HG02678 (cell line): Measurements from ENCODE around the gene ACAD10.
A peak's percentile ranks its signal among the peaks of the same experiment; 100 is the strongest.
"Not testable (repeated sequence)": the region's sequence is repeated elsewhere in the genome, so short reads cannot be mapped to it uniquely, and the experiment has no call there.

Experiments used
- ATAC-seq: cut with Tn5 transposase; IDR thresholded peaks from one replicate; pipeline ENCODE4 v1.9.1; 2021; ENCODE audit warnings: mild to moderate bottlenecking, moderate library complexity; ENCODE audit not compliant: unreplicated experiment

Gene ACAD10

DNA sequence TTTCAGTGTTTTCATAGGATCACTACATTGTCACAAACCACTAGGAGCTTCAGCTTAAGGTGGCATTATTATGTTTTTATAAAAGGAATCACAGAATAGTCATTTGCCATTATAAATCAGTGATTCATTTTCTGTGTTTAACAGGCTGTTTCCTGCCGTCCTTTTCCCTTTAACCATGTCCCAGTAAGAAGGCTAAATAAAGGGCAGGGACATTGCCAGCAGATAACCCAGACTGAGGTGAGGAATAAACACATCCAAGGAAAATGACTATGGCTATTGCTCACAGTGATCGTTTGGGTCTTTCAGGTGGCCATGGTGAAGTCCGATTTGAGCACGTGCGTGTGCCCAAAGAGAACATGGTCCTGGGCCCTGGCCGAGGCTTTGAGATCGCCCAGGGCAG, 63.0 kb downstream of the ACAD10 start:
- ATAC-seq, result no peak

DNA sequence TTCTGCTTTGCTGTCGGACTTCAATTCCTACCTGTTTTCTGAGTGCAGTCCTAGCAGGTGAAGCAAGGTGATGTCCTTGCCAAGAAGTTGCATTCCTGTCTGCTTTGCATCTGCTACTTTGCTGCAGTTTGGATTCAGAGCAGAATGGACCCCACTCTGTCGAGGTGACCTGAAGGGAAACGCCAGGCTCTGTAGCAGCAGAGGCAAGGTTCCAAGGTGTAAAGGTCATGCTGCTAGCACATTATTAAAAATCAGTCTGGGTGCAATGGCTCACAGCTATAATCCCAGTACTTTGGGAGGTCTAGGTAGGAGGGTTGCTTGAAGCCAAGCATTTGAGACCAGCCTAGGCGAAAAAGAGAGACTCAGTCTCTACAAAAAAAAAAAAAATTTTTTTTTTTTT, 63.5 kb downstream of the ACAD10 start:
- ATAC-seq, result no peak

DNA sequence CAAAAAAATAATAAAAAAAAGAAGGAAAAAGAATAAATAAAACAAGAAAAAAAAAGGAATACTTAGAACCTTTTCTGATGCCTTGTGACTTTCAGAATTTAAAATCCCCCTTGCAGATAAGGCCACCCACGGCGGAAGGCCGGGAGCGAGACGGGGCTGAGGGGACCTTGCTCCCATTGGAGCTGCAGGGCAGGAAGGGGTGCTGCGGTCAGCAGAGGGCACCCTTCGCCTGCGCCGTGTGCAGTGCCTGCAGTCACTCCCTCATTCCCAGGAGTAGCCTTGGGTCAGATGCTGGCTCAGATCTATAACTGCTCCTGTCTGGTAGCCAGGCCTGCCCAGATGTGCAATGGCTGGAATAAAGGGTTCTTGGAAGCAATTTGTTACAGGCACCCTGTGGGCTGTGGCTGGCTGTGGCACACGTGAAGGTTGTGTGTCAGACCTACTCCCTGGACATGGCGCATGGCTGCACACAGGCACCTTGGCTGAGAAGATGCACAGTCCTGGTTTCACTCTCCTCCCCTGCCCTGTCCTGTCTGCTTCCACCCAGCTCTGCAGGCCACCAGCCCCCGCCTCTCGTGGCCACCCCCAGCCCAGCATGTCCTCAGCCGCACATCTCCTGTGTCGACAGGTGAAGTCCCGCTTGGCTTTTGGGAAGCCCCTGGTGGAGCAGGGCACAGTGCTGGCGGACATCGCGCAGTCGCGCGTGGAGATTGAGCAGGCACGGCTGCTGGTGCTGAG, 67.5 kb downstream of the ACAD10 start:
- no peak for ATAC-seq

DNA sequence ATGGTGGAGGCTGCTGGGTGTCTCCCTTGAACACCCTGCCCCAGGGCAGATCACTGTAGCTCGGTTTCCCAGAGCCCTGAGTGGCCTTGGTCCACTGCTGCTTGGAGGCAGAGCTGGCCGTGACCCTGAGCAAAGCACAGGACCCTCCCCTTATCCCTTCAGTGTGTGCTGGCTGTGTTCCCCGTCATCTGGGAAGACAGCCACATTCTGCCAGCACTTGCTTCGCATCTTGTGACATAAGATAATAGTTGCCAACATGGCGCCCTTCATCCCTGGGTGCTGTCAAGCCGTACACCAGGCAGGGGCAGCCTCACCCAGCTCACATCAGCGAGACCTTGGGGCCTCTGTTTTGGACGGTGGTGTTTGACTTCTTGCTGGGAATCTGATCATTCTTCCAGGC, 68.8 kb downstream of the ACAD10 start:
- ATAC-seq, result no peak

DNA sequence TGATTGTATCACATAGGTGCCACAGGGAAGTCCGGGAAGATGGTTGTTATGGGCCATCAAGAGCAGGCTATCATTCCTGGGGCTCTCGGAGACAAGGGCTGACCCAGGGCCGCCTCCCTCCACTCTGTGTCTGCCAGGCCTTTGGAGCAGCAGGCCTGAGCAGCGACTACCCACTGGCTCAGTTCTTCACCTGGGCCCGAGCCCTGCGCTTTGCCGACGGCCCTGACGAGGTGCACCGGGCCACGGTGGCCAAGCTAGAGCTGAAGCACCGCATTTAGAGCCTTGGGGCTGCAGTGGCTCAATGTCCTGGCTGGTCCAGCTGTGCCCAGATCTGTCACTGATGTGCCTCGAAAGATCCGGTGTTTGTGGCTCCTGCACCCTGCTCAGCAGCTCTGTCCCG, 70.3 kb downstream of the ACAD10 start:
- no peak for ATAC-seq

DNA sequence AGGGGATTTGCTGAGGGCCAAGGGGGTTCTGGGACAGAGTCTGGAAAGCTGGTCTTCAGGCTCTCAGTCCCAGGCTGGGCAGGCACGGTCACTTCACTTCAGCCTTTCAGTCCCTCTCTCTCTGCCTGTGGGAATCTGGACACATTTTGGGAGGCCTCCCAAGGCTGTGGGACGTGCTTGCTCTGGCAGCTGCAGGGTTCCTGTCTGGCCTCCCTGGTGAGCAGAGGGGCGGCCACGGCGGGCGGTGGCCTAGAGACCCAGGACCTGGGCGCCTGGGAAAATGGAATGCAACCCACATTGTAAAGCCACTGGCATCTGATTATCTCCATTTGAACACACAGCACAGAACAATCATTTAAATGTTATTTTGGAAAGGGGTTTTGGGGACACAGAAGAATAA, 70.8 kb downstream of the ACAD10 start:
- no peak for ATAC-seq

DNA sequence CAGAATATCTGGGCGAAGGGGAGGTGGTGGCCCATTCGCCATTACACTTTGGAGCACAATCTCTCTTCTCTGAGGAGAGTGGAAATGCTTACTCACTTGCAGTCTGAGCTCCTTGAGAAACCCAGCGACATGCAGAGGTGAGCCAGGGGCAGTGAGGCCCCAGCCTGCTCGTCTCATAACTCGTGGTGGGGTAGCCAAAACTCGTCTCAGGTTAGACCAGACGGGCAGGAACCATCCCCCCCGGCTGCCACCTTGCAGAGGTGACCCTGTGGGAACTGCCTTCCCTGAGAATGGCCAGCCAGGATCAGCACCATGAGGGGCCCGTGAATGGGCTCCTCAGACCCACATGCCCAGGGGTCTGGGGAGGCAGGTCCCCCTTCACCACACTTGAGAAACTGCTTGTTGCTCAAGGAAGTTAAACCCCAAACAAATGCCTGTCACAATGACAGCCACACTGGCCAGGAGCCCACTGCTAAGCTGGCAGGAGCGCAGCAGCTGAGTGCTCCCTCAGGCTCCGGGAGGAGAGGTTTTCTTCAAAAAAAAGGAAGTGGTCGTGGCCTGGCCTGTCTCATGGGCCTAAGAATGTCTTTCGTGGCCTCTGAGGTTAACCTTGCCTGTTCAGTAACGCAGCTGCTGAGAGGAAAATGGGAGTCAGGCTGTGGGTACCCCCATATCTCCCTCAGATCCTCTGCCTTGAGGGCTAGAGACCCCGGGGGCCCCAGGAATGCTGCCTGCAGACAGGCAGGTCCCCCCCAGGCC, 71.7 kb downstream of the ACAD10 start:
- peak; percentile 48 for ATAC-seq

DNA sequence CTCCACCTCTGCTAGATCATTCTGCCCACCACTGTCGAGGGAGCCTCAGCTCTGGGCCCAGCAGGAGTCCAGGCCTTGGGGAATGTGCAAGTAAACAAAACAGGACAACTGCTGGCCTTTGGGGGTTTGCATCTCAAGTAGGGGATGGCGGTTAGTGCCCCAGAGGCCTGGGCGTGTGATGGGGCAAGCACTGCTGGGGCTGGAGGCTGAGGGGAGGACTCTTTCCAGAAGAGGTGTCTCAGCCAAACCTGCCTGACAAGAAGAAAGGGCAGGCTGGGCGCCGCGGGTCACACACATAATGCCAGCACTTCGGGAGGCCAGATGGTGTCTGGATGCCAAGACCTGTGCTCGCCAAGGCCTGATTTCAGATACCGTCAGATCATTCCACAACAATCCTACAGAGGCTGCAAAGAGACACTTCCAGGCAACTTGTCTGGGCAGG, 72.3 kb downstream of the ACAD10 start:
- peak; percentile 7 for ATAC-seq

DNA sequence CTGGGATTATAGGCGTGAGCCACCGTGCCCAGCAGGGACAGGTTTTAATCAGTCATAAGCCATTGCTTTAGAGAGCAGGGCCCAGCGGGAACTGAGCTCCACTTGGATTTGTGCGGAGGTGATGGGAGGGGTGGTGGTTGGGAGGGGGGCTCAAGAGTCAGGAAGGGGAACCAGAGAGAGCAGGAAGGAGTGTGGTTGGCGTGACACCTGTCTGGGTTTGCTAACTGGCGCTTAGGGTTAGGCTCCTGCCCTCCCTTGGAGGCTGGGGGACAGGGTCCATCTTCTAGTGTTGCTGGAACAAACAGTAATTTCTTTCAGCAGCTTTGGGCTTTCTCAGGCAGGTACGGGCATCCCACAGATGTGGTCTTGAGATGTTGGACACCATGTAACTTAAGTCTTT, 73.4 kb downstream of the ACAD10 start:
- ATAC-seq, result no peak

DNA sequence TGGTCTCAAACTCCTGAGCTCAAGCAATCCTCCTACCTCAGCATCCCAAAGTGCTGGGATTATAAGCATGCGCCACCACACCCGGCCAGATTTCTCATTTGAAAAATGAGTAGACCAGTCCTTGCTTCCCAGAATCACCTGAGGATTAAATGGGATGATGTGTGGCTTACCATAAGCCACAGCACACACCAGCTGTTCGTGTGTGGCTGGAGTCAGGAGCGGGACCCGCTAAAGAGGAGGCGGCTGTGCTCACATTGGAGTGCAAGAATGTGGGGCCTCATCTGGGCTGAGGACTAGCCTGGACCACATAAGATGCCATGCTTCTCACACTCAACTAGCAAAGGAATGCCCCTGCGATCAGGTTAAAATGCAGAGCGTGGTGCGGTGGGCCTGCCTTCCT, 74.1 kb downstream of the ACAD10 start:
- no peak for ATAC-seq

DNA sequence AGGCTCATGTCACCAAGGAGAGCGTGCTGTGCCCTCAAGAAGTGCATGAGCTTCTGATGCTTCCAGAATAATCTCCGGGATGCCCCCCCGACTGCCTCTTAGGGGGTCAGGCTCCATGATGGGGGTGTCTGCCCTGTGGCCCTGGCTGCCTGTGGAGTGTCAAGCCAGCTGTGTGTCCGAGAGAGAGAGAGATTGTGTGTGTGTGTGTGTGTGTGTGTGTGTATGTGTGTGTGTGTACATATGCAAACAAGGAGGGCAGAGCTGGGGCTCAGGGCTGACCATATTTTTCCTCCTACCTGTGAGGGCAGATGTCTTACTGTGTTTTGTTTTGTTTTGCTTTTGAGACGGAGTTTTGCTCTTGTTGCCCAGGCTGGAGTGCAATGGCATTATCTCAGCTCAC, 75.2 kb downstream of the ACAD10 start:
- peak; percentile 37 for ATAC-seq

DNA sequence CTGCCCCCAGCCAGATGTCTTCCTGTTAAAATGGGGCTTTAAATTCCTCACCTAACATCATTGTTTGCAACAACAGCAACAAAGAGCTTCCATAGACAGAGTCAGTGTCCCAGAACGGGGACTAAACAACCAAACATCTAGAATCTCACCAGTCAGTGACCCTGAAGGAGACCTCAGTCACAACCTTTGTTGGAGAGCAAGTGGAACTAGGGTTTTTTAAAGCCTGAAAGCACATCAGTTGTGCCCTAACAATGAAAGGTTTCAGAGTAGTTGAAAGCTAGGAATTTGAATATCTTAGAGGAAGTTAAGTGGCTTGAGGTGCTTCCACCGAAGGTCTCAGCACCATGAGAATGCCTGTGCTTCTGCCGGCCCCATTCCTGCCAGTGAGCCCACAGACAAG, 75.9 kb downstream of the ACAD10 start:
- peak; percentile 34 for ATAC-seq

DNA sequence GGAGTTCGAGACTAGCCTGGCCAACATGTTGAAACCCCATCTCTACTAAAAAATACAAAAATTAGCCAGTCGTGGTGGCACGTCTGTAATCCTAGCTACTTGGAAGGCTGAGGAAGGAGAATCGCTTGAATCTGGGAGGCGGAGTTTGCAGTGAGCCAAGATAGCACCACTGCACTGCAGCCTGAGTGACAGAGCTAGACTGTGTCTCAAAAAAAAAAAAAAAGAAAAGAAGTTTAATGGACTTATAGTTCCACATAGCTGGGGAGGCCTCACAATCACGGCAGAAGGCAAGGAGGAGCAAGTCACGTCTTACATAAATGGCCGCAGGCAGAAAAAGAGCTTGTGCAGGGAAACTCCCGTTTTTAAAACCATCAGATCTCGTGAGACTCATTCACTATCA, 77.7 kb downstream of the ACAD10 start:
- ATAC-seq, result not testable (repeated sequence)

DNA sequence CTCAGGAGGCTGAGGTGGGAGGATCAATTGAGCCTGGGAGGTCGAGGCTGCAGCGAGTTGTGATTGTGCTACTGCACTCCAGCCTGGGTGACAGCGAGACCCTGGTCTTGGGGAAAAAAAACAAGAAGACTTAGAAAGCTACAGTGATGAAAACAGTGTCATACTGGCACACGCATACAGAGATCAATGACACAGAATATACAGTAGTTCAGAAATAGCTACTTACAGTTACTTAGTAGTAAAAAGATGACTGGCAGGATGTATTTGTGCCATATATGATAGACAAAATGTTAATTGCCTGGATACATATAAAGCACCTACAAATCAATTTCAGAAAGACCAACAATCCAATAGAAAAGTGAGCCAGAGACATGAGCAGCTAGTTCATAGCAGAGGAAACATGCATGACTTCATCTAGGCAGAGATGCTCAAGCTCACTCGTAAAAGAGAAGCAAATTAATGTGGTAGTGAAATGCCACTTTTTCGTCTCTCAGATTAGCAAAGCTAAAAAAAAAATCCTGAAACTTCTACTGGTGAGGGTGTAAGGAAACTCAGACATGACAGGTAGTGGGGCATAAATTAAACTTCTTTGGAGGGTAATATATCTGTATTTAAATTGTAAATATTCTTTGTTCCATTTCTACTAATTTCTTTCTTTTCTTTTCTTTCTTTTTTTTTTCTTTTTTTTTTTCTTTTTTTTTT, 78.4 kb downstream of the ACAD10 start:
- ATAC-seq, result peak; percentile 39

DNA sequence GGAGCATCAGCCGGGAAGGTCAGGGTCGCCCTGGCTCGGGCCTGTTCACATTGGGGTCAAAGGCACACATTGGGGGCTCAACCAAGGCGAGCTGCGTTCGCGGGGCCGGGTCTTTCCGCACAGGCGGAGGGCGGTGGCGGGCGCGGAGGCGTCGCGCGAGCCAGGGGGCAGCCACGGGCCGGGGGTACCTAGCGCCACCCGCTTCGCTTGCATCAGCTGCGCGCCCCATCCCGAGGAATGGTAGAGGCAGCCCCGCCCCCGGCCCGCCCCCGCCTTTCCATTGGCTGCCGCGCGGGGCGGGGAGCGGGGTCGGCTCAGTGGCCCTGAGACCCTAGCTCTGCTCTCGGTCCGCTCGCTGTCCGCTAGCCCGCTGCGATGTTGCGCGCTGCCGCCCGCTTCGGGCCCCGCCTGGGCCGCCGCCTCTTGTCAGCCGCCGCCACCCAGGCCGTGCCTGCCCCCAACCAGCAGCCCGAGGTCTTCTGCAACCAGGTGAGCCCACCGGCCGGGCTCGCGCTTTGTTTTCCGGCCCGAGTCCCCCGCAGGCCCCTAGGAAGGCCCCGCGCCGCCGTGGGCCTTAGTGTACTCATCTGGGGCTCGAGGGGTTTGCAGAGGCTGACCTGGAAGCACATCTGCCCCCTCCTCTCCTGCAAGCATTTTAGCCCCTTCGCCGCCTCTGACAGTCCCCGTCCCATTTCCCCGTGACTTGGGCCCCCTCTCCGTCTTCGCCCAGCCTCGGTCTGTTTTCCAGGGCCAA, 80.9 kb downstream of the ACAD10 start, which contains the start of gene ALDH2:
TSS of gene ALDH2 (plus strand) at position 326 of the 754 bp plus-strand sequence. CDS start at position 376, 50 bp downstream.
- ATAC-seq, result peak; percentile 60

DNA sequence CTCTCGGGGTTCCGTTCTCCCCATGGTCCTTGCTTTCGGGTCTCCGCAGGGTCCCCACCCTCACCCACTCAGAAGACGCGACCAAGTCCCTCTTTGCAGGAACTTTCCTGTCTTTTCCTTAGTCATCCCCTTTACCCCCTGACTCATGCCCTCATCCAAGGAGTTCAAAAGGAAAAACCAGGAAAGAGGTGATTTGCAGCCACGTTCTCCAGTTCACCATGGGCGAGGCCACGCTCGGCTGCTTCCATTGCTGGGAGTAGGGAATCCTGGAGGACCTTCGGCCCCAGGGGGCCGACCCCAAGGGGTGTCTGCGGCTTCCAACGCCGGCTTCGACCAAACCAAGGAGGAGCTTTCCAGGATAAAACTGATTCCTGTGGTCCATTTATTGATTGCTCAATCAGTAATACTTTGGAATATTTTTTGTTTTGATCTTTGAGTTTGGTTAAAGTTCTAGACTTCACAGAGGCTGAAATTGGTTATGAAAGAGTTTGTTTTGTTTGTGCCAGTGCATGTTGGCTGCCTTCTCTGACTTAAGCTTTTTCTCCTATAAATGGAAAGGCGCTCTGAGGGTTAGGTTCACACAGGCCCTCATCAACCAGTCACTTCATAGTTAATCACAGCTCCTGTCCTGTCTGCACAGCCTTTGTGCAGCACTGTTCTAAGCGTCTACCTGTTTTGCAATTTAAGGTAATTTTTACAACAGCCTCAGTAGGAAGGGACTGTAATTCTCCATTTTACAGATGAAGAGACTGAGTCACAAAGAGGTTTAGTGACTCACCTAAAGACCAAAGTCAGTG, 81.7 kb downstream of the ACAD10 start:
- no peak for ATAC-seq

DNA sequence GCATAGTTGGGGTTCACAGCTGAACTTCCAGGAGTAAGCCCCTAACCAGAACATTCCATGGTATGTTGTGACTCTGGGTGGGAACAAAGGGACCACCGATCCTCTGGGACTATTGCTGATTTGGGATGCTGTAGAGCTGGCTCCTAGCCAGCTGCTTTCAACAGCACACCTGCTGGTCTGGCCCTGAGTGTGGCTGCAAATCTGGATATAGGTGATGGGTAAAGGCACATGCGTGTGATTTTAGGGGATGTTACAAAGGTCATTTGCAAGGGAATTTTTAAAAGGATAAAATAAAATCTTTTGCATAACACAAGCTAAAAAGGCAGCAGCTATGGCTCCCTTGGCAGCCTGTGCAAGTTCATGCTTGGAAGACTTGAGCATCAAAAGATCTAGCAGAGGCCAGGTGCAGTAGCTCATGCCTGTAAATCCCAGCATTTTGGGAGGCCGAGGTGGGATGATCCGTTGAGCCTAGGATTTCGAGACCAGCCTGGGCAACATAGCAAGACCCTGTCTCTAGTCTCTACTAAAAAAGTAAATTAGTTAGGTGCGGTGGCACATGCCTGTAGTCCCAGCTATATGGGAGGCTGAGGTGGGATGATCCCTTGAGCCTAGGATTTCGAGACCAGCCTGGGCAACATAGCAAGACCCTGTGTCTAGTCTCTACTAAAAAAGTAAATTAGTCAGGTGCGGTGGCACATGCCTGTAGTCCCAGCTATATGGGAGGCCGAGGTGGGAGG, 82.5 kb downstream of the ACAD10 start:
- ATAC-seq, result no peak

DNA sequence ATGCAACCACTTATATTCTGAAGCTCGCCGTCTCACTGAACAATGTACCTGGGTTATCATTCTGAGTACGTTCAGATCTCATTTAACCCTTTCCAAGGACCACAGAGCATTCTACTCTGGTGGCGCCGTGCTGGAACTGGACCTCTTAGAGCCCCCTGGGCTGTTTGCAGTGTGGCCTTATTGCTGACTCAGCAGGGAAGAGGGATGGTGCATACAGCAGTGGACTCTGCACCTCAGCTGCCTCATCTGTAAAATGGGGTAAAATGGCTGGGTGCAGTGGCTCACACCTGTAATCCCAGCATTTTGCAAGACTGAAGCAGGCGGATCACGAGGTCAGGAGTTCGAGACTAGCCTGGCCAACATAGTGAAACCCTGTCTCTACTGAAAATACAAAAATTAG, 83.7 kb downstream of the ACAD10 start:
- ATAC-seq, result no peak

DNA sequence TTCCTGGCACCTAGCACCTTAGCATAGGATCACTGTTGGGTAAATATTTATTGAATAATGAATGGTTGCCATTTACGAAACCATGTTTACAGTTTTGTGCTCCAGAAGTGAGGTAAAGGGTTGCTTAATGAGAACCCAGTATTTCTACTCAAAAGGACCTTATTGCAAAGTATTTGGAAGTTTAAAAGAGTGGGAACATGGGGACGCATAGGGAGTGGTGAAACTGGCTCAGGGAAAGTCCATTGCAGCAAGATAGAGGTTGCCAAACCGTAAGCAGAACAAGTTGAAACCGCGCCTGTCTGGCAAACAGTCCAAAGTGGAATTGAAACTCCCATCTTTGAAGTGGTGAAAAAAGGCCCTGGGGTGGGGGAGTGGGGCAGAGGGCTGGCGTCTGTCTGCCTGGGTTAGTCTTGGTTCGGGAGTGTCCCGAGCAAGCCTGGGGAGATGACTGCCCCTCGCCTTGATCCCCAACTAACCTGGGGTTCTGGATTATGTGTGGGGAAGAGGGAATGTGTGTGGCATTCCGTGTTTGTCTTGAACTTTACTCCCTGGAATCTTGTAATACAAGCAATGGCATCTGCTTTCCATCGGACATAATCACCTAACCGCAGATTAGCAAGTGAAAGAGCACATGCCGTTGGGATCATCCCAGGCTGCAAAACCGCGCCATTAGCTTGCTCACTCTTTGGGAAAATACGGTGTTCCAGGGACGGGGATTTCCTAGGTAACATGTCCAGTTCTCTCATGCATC, 88.1 kb downstream of the ACAD10 start:
- ATAC-seq, result peak; percentile 61
